Fibroblast of lung (primary cell): ENCODE measurements around the gene ADAMTS17.

ENCODE experiments used
- EZH2 ChIP-seq: IDR thresholded peaks from 2 replicates; pipeline ENCODE4 v1.5.1; 2012; ENCODE audit warnings: low read length, control low read depth, mild to moderate bottlenecking; ENCODE audit errors: missing control alignments
- TF ChIP-seq, protein P1 (sequence below), 2 donors: IDR thresholded peaks in 1 of 2; conservative IDR thresholded peaks in 1 of 2; 1 replicate in 1 of 2; 2 replicates in 1 of 2; pipeline ENCODE4 v1.5.1; 2011 to 2012; ENCODE audit warnings: low read length in 2 of 2, control low read depth in 1 of 2, inconsistent platforms in 1 of 2, low read depth in 1 of 2, mild to moderate bottlenecking in 1 of 2

DNA sequence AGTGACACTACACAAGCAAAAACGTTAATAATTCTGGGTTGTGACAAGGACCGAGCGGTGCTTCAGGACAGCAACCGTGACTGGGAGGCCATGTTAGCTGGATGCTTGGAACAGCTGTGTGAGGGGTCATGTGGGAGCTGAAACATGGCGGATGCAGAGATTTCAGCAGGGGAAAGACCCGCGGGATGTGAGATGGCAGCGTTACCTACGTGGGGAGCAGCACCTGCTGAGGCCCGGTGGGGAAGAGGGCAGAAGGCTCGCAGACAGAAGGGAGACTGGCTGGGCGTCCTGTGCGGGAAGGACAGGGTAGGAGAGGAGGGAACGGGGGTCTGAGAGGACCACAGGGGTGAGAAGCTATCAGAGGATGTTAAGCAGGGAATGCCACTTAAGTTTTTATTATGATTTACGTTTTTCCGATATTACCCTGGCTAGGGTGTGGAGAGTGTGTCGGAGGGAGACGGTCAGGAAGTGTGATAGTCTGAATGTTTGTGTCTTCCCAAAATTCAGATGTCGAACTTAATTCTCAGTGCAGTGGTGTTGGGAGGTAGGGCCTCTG lies 379.7 kb downstream of the ADAMTS17 start:
- TF ChIP-seq, protein P1, sequence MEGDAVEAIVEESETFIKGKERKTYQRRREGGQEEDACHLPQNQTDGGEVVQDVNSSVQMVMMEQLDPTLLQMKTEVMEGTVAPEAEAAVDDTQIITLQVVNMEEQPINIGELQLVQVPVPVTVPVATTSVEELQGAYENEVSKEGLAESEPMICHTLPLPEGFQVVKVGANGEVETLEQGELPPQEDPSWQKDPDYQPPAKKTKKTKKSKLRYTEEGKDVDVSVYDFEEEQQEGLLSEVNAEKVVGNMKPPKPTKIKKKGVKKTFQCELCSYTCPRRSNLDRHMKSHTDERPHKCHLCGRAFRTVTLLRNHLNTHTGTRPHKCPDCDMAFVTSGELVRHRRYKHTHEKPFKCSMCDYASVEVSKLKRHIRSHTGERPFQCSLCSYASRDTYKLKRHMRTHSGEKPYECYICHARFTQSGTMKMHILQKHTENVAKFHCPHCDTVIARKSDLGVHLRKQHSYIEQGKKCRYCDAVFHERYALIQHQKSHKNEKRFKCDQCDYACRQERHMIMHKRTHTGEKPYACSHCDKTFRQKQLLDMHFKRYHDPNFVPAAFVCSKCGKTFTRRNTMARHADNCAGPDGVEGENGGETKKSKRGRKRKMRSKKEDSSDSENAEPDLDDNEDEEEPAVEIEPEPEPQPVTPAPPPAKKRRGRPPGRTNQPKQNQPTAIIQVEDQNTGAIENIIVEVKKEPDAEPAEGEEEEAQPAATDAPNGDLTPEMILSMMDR (conservative IDR thresholded peaks at IDR 0.05 in 1 of 2, IDR thresholded peaks at IDR 0.05 in 1 of 2; ENCODE audit: low read depth in 1 of 2, low read length in 2 of 2), result no peak
- TF ChIP-seq EZH2, result no peak
